ENCODE data around the gene UBXN2A.

DNA sequence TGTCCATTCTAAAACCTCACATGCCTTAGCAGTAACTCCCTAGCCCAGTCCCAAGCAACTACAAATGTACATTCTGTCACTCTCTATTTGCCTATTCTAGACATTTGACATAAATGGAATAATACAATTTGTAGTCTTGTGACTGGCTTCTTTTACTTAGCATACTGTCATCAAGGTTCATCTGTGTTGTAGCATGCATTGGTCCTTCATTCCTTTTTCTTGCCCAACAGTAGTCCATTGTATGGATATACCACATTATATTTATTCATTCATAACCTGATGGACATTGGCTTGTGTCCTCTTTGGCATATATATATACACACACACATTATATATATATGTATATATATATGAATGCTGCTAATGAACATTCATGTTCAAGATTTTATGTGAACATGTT, 67.4 kb downstream of the UBXN2A start:
- TF ChIP-seq, protein P1, sequence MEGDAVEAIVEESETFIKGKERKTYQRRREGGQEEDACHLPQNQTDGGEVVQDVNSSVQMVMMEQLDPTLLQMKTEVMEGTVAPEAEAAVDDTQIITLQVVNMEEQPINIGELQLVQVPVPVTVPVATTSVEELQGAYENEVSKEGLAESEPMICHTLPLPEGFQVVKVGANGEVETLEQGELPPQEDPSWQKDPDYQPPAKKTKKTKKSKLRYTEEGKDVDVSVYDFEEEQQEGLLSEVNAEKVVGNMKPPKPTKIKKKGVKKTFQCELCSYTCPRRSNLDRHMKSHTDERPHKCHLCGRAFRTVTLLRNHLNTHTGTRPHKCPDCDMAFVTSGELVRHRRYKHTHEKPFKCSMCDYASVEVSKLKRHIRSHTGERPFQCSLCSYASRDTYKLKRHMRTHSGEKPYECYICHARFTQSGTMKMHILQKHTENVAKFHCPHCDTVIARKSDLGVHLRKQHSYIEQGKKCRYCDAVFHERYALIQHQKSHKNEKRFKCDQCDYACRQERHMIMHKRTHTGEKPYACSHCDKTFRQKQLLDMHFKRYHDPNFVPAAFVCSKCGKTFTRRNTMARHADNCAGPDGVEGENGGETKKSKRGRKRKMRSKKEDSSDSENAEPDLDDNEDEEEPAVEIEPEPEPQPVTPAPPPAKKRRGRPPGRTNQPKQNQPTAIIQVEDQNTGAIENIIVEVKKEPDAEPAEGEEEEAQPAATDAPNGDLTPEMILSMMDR (IDR thresholded peaks at IDR 0.05) = no peak
- no peak for TF ChIP-seq POLR2A (IDR thresholded peaks at IDR 0.05)

Measured in body of pancreas (tissue), 4 donors.